Duodenal mucosa (tissue), 2 donors: ENCODE results near the gene FKBP1C.

Source experiments
- H3K27ac ChIP-seq: one replicate; pipeline ENCODE4 v1.7.0; 2013; ENCODE audit warnings: low read depth, low read length
- H3K27me3 ChIP-seq, 2 donors: one replicate each; pipeline ENCODE4 v1.7.0; 2013; ENCODE audit warnings: low read length in 2 of 2, control low read depth in 1 of 2; ENCODE audit not compliant: insufficient read depth in 2 of 2, control insufficient read depth in 1 of 2
- H3K36me3 ChIP-seq, 2 donors: one replicate each; pipeline ENCODE4 v1.7.0; 2013; ENCODE audit warnings: low read length in 2 of 2, control low read depth in 1 of 2; ENCODE audit not compliant: insufficient read depth in 2 of 2, control insufficient read depth in 1 of 2
- H3K4me1 ChIP-seq, 2 donors: one replicate each; pipeline ENCODE4 v1.7.0; 2013; ENCODE audit warnings: low read length in 2 of 2, control low read depth in 1 of 2; ENCODE audit not compliant: insufficient read depth in 2 of 2, control insufficient read depth in 1 of 2
- H3K4me3 ChIP-seq, 2 donors: one replicate each; pipeline ENCODE4 v1.7.0; 2013; ENCODE audit warnings: low read length in 2 of 2, low read depth in 1 of 2
- H3K9ac ChIP-seq, 2 donors: one replicate each; pipeline ENCODE4 v1.7.0; 2013; ENCODE audit warnings: low read length in 2 of 2, low read depth in 1 of 2
- H3K9me3 ChIP-seq, 2 donors: one replicate each; pipeline ENCODE4 v1.7.0; 2013; ENCODE audit warnings: low read length in 2 of 2, control low read depth in 1 of 2; ENCODE audit not compliant: control insufficient read depth in 1 of 2

FKBP1C gene

DNA sequence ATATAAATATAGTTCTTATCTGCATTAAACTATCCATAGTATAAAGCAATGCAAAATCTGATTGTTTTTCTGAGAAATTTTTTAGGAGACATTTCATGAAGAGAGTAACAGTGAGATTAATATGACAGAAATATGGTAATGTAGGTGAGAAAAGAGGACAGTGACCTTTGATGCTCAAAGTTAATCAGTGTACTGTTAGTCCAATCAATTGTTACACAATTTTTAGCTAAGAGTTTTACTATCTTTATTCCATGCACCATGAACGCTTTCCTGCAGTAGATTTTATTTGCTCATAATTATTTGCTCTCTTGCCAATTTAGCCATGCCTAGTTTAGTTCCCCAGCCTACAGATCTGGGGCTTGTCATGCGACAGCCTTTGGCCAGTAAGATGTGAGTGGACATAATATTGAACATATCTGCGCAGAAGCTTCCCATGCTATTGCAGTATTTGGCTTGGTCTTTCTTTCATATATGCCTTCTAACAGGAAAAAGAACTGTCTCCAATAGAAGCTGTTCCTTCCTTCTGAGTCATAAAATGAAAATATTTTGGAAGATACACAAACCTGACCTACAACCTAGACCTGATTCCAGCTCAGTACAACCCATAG is 38.7 kb downstream of the FKBP1C start:
- H3K9me3 ChIP-seq, result no peaks in the 10 kb centered on the region
- H3K27me3 ChIP-seq, result no peaks in the 10 kb centered on the region
- H3K4me1 ChIP-seq, result no peaks in the 10 kb centered on the region
- no peak overlapping the region for H3K9ac ChIP-seq
- H3K36me3 ChIP-seq, result no peaks in the 10 kb centered on the region
- H3K4me3 ChIP-seq, result no peak overlapping the region
- H3K27ac ChIP-seq, result no peak overlapping the region

DNA sequence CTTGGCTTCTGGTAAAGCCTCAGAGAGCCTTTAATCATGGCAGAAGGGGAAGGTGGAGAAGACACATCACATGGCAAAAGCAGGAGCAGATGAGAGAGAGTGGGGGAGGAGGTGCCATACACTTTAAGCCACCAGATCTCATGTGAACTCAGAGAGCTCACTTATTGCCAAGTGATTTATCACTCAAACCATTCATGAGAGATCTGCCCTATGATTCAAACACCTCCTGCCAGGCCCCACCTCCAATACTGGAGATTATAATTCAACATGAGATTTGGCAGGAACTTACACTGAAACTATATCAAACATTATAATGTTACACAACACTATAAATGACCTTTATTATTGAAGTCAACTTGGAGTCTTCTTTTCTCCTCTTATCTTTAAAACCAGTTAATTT is 47.9 kb downstream of the FKBP1C start:
- no peak overlapping the region for H3K9ac ChIP-seq
- H3K27ac ChIP-seq, result no peak overlapping the region
- H3K27me3 ChIP-seq, result no peaks in the 10 kb centered on the region
- no peaks in the 10 kb centered on the region for H3K9me3 ChIP-seq
- H3K4me3 ChIP-seq, result no peak overlapping the region
- H3K4me1 ChIP-seq, result no peaks in the 10 kb centered on the region
- H3K36me3 ChIP-seq, result no peaks in the 10 kb centered on the region

DNA sequence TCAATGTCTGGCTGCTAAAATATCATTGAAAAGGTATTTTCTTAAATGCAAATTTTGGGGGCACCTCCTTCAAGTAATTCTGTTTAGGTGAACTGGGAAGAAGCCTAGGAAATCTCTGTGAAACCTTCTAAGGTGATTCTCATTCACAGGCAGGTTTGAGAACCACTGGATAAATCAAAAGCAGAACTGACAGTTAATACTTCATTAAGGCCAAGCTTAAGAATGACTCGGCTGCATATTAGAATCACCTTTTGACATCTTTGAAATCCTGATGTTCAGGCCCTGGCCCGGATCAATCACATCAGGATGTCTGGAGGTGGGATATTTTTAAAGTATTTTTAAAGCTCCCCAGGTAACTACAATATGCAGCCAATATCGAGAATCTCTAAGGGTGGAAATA is 50.6 kb downstream of the FKBP1C start:
- Histone ChIP-seq H3K36me3 (no peaks in the 10 kb centered on the region), H3K4me3 (no peak overlapping the region), H3K9me3 (no peaks in the 10 kb centered on the region), H3K27me3 (no peaks in the 10 kb centered on the region), H3K27ac (no peak overlapping the region), H3K4me1 (no peaks in the 10 kb centered on the region), H3K9ac (no peak overlapping the region)
